Myocyte (in vitro differentiated cells): ENCODE results near the gene SCIN. TPM values are rescaled to one million over a fixed set of nuclear protein-coding genes. Genes with fewer than 3 reads are reported as not detected.
"Not testable (repeated sequence)": the region's sequence is repeated elsewhere in the genome, so short reads cannot be mapped to it uniquely, and the experiment has no call there.

Source experiments
- DNase-seq: peaks from one replicate; pipeline ENCODE4 v3.0.0-alpha.2; 2012; ENCODE audit warnings: low read depth
- total RNA-seq: library from RNA; depleted of rRNA; stranded (reverse); fragments of >200 nt; gene quantifications from 2 replicates; pipeline ENCODE4 v1.2.3, GENCODE V29; 2014

Gene SCIN
- total RNA-seq, 1 donor from 2014 or later = 1.7 TPM

DNA sequence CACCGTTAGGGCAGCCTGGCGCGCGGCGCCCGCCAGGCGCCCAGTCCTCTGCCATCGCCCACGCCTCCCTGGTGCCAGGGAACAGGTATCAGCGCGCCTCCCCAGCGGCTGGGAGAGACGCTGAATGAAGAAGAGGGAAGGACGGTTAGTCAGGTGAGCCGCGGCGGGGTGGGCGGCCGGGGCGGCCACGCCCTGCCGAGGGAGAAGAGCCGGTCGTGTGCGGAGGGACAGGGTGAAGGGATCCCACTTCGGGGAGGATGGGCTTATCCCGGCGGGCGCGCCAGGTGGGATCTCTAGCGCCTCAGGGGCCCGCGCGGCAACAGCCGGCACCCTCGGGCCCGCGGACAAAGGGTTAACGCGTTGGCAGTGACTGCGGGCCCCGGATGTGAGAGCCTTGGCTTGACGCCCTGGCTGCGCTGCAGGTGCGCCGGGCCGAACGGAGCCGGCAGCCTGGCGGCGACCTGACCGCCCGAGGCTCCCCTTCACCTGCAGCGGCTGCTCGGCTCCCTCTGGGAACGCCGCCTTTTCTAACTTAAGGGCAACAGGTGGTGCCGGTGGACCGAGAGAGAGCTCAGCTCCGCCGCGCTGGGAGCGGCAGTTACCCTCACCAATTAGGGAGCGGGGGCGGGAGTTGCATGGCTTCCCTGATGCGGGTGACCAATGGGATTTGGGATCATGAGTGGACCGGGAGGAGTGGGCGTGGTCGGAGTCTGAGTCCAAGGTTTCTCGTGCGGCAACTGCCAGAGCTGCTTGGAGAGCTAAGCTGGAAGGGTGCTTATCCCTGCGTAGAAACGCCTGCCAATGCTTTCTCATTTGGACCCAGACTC lies 116.6 kb downstream of the SCIN start, which contains the start of gene ARL4A:
ARL4A (plus strand) TSS at position 743 of the 827 bp plus-strand sequence. CDS start 622 bp downstream, outside the sequence.
- peak; percentile 100 for DNase-seq

DNA sequence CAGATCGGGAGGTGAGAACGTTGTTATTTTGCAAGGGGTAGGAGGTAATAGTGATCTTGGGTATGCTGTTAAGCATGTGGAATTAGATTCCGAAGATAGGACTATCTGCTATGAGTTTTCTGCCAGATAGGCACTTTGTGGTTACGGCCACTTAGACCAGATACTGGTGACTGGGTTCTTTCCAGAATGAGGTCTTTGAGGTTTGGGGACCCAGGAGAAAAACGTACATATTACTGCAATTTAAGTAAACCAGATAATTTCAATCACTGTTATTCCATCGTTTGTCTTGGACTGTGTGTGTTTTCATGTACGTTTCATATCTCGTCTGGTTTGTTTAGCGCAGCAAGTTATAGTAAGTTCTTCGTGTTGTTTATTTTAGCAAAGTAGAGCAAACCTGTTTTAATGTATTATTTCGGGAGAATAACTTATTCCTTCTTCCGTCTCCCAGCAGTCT lies 117.2 kb downstream of the SCIN start:
- DNase-seq = no peak

DNA sequence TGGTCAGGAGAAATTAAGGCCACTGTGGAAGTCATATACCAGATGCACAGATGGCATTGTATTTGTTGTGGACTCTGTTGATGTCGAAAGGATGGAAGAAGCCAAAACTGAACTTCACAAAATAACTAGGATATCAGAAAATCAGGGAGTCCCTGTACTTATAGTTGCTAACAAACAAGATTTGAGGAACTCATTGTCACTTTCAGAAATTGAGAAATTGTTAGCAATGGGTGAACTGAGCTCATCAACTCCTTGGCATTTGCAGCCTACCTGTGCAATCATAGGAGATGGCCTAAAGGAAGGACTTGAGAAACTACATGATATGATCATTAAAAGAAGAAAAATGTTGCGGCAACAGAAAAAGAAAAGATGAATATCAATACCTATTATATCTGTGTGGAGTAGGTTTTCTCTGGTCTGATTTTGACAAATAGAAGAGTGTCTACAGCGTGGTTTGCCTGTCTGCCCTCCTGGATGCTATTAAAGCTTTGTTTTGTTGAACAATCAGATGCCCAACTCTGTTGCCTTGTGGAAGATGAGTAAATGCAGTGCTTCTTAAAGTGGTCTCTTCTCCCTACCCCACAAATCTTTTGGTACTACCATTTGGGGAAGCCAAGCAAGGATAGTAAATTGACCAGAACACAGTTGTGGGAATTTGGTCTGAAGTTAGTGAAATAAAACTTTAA lies 118.1 kb downstream of the SCIN start:
- DNase-seq = not testable (repeated sequence)

DNA sequence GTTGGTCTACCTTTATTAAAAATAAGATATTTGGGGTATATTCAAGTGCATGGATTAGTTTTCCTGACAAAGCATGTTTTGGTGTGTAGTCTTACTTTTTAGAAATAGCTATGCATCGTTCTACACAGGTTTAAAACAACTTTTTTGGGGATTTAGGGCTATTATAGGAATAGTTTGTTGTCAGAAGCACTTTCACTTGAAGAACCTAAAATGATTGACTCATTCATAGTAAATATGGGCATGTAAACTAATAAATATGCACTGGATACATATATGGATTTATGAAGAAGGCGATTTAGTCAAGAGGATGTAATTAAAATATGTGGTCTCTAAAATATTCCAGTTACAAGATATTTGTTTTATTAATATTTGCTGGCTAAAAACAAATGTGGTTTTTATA lies 118.9 kb downstream of the SCIN start:
- DNase-seq = no peak

DNA sequence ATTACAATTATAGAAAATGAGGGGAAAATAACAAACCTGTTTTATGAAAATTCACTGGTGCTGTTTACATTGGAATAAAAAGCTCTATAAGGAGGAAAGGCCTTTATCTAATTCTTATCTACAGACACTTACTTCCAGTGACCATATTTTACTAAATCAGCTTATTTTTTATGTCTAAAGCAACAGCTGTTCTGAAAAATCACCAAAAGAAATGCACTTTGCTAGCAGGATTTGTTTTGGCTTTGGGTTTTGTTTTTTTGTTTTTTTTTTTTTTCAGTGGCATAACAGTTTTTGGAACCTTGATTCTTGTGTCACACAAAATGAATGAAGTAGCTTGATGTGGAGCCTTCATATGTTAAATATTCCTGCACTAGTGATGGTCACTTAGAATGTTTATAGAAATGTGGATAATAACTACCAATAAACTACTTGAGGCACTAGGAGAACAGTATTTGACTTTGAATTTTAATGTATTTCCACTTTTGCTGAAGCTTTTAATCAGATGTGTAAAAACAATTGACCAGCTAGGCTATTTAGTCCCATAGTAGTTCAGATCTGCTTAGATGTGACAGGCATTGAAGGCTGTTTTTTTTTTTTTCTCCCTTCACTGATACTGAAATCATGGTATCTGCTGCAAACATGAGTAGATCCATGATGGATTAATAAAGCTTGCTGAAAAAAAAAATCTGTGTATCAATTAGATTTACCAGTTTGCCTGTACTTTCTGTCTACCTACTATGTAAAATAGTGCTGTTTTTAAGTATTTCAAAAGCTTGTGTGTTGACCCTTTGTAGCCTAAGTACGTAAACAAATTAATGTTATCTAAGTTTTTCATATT lies 119.7 kb downstream of the SCIN start:
- peak; percentile 47 for DNase-seq

DNA sequence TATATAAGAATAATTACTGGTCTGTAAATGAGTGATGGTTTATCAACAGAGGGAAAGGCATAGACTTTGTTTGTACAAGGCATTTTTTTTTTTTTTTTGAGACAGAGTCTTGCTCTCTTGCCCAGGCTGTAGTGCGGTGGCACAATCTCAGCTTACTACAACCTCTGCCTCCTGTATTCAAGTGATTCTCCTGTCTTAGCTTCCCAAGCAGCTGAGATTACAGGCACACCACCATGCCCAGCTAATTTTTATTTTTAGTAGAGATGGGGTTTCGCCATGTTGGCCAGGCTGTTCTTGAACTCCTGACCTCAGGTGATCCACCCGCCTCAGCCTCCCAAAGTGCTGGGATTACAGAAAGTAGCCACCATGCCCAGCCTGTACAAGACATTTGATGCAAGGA lies 120.9 kb downstream of the SCIN start:
- DNase-seq = not testable (repeated sequence)

DNA sequence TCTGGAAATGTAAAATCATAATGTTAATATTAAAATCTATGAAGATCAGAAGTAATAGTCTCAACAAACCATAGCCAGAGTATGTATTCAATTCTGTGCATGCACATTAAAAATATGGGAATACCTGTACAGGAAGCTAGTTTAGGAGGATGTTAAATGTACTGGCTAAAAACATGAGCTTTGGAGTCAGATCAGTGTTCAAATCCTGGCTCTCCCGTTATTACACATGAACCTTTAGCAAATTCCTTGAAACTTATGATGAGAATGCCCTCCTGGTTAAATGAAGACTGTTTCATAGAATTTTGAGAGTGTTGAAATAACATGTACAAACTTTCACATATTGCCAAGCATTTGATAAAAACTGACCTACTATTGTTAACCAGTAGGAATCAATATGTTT lies 121.5 kb downstream of the SCIN start:
- no peak for DNase-seq

DNA sequence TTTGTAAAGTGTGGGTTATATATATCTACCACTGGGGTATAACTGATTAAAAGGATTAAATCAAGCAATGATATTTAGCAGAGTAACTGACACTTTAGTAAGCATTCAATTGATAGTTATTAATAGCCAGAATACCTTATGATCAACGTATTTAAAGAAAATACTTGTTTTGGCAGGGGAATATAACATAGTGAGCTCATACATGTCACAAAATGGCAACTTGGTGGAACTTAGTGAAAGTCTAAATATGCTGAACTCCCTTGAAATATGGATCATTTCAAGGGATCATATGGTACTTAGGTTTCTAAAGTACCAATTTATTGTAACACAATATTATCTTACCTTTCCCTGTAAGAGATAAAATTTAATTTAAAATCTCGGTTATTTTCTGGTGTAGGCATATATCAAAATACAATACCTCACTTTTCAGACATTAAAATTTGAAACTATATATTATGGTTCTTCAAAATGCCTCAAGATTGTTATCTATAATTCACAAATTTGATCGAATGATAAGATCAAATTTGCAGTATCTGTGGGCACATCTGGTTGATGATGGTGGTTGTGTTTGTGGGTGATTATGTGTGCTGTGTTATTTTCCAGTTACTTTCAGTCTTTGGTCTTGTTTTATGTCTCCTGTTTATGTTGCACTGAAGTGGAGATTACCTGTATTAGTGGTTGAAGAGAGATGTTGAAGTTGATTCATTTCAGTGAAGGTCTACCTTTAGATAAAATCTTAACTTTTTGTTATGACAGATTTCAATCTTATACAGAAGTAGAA lies 122.1 kb downstream of the SCIN start:
- DNase-seq = no peak

DNA sequence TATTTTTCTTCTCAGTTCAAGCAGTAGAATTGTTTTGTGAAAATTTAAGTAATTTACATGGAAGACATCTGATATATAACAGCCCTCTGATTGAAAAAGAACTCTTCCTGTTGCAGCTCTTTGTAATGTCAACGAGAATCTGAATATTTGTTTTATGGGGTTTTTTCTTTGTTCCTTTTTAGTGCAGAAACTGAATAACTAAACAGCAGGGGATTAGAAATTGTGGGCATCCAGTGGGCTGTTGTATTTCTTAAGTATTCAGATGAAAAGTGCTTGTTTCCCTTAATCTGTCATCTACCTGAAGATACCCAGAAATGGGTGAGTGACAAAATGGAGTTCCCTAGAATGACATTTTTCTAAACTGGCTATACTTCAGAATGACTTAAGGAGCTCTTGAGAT lies 124.3 kb downstream of the SCIN start:
- DNase-seq = no peak

DNA sequence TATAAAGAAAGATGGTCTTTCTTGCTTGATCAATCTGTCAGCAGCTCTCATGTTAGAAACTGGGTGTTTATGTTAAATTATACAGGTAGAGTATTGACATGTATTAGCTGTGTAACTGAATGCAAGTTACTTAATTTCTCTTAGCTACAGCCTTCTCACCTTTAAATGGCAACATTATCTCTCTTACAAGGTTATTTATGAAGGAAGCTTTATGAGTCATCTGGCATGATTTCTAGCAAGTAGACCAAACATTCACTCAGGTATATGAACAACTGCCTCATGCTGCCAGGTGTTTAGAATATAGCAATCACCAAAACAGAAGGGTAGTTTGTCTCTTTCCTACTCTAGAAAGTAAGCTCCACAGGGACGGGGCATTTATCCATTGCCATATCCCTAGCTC lies 125.4 kb downstream of the SCIN start:
- no peak for DNase-seq

DNA sequence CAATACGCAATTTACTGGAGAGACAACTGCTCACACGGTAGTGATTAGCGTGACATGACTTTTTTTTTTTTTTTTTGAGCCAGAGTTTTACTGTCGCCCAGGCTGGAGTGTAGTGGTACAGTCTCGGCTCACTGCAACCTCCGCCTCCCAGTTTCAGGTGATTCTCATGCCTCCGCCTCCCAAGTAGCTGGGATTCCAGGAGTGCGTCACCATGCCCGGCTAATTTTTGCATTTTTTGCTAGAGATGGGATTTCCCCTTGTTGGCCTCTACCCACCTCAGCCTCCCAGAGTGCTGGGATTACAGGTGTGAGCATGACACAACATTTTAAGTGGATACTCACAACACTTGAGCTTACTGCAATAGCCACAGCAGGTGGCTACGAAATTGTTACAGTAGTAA lies 128.8 kb downstream of the SCIN start:
- DNase-seq = no peak

DNA sequence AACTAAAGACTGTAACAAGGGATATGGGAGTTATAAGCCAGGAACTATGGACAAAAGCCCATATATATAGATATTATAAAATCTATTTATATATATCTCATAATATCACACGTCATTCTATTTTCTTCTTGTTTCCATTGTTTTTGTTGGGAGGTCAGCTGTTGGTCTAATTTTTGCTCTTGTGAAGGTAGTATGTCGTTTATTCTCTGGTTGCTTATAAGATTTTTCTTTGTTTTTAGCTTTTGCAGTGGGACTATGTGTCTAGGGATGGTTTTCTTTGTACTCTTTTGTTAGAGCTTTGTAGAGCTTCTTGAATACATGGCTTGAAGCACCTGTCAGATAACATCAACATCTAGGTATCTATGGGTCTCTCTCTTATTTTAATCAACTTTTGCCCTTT lies 130.9 kb downstream of the SCIN start:
- DNase-seq = no peak

DNA sequence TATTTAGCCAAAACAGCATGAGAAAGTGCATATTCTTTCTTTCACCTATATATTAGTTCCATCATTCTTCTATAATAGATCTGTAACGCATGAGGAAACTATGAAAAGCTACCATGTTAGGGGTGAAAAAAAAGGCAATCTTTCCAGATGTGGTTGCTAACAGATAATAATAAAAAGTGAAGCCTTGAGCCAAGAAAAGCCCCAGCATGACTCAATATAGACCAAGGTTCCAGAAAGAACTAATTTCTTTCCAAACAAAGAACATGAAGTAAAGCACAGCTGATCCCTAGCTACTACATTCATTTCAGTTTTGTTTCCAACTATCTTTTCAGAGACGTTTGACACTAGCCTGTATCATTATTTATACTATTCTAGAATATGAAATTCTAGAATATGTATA lies 133.4 kb downstream of the SCIN start:
- no peak for DNase-seq

DNA sequence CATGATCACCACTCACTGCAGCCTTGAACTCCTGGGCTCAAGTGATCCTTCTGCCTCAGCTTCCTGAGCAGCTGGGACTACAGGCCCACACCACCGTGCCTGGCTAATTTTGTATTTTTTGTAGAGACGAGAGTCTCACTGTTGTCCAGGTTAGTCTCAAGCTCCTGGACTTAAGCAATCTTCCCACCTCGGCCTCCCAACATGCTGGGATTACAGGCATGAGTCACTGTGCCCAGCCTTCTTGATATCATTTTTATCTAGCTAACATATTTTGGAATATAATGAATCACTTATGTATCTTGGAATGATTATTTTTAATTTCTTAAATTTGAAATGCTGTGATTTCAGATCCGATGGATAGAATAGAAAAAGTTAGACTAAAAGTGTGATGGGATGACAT lies 135.4 kb downstream of the SCIN start:
- DNase-seq = no peak

DNA sequence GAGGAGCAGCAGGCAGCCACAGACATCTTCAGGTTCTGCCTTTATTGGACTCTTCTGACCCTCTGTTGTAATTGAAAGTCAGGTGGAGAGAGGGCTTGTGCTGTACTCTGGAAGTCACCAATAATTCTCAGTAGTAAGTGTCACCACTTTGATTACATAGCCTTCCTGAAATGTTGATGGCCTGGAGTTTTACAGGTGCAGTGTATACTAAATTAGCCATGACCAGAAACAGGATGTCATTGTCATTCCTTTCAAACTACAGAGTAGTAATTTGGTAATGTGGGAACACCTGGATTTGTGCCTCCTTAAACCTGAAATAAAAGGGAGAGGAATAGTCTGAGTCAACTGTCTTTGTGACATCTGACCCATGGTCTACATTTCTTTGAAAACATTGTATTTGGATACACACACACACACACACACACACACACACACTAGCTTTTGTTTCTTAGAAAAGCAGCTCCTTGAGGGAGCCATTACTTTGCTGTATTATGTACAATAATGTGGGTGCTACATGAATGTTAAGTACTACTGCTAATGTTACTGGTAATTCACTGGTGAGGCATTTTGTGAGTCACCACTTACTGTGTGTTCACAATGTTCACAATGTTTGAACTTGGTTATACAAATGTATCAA lies 136.5 kb downstream of the SCIN start:
- DNase-seq = no peak

DNA sequence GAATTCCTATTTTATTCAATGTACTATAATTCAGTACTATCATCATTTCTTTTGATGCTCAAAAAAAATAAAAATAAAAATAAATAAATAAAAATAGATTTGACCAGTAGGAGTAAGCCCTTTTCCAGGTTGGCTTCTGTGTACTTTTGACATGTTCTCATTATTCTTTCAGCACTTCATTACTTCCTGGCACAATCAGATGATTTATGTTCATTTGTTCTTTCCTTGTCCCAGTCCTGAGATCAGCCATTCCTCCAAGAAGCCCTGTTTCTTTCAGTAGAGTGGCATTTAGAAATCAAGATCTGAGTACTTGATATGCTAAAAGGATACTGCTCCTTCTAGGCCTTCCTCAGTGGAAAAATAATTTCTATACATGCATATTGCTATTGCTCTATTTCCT lies 137.8 kb downstream of the SCIN start:
- DNase-seq = no peak
